Measurements from ENCODE around the gene COL11A2.
"Not testable (repeated sequence)": the region's sequence is repeated elsewhere in the genome, so short reads cannot be mapped to it uniquely, and the experiment has no call there.

The COL11A2 gene

GRCh38 chr6:33160728-33161344 is 31.4 kb downstream of the COL11A2 start:
- in situ Hi-C loops (cut with MboI; ENCODE audit: low sequenced_read_pairs): no loop called here

- in situ Hi-C loops (cut with MboI; ENCODE audit: low sequenced_read_pairs): no loop called here
These were observed 32.2 kb downstream of the COL11A2 start for GRCh38 chr6:33160096-33160495.

- in situ Hi-C loops (cut with MboI; ENCODE audit: low sequenced_read_pairs): no loop called here
These were observed 35.3 kb downstream of the COL11A2 start for GRCh38 chr6:33156964-33157363.

GRCh38 chr6:33156561-33156960 is 35.7 kb downstream of the COL11A2 start:
- in situ Hi-C loops (cut with MboI; ENCODE audit: low sequenced_read_pairs): no loop called here

- in situ Hi-C loops (cut with MboI; ENCODE audit: low sequenced_read_pairs): no loop called here
These were observed 37.9 kb downstream of the COL11A2 start for GRCh38 chr6:33154349-33154748.

- in situ Hi-C loops (cut with MboI; ENCODE audit: low sequenced_read_pairs): no loop called here
These were observed 41.2 kb downstream of the COL11A2 start for GRCh38 chr6:33151050-33151449.

- in situ Hi-C loops (cut with MboI; ENCODE audit: low sequenced_read_pairs): not testable (repeated sequence)
These were observed 41.7 kb downstream of the COL11A2 start for GRCh38 chr6:33150560-33150959.

GRCh38 chr6:33147807-33148666 is 44.2 kb downstream of the COL11A2 start:
- in situ Hi-C loops (cut with MboI; ENCODE audit: low sequenced_read_pairs): no loop called here

- in situ Hi-C loops (cut with MboI; ENCODE audit: low sequenced_read_pairs): no loop called here
These were observed 47.9 kb downstream of the COL11A2 start for GRCh38 chr6:33144373-33144772.

- in situ Hi-C loops (cut with MboI; ENCODE audit: low sequenced_read_pairs): no loop called here
These were observed 49.0 kb downstream of the COL11A2 start for GRCh38 chr6:33143113-33143770.

- in situ Hi-C loops (cut with MboI; ENCODE audit: low sequenced_read_pairs): no loop called here
These were observed 49.7 kb downstream of the COL11A2 start for GRCh38 chr6:33142501-33143070.

GRCh38 chr6:33140556-33140955 is 51.7 kb downstream of the COL11A2 start:
- in situ Hi-C loops (cut with MboI; ENCODE audit: low sequenced_read_pairs): no loop called here

- in situ Hi-C loops (cut with MboI; ENCODE audit: low sequenced_read_pairs): no loop called here
These were observed 52.6 kb downstream of the COL11A2 start for GRCh38 chr6:33139596-33140206.

- in situ Hi-C loops (cut with MboI; ENCODE audit: low sequenced_read_pairs): no loop called here
These were observed 55.9 kb downstream of the COL11A2 start for GRCh38 chr6:33136310-33136900.

- in situ Hi-C loops (cut with MboI; ENCODE audit: low sequenced_read_pairs): no loop called here
These were observed 60.2 kb downstream of the COL11A2 start for GRCh38 chr6:33132081-33132524.

- in situ Hi-C loops (cut with MboI; ENCODE audit: low sequenced_read_pairs): no loop called here
These were observed 63.9 kb downstream of the COL11A2 start for GRCh38 chr6:33128318-33128717.

GRCh38 chr6:33126101-33126714 is 66.1 kb downstream of the COL11A2 start:
- in situ Hi-C loops (cut with MboI; ENCODE audit: low sequenced_read_pairs): no loop called here

- in situ Hi-C loops (cut with MboI; ENCODE audit: low sequenced_read_pairs): no loop called here
These were observed 67.3 kb downstream of the COL11A2 start for GRCh38 chr6:33124947-33125346.

GRCh38 chr6:33124525-33124901 is 67.8 kb downstream of the COL11A2 start:
- in situ Hi-C loops (cut with MboI; ENCODE audit: low sequenced_read_pairs): no loop called here

Measured in hTERT RPE-1 (cell line).